BJ (cell line): ENCODE results near the gene LRRC63. TPM values are rescaled to one million over a fixed set of nuclear protein-coding genes. Genes with fewer than 3 reads are reported as not detected.

ENCODE experiments used
- CTCF ChIA-PET: fragments of 350-600 bp; formaldehyde crosslinking; extraction: SDS; loops from one replicate; lab custom pipeline; 2021; ENCODE audit warnings: antibody characterized with exemption, inconsistent platforms; lab: Yijun Ruan, JAX
- POLR2A ChIA-PET: fragments of 300-600 bp; sonication (Branson Sonifier 250); formaldehyde crosslinking; extraction: SDS; loops from one replicate; lab custom pipeline; 2021; ENCODE audit warnings: antibody characterized with exemption; lab: Charles Lee
- DNase-seq: peaks from one replicate; pipeline ENCODE4 v3.0.0-alpha.2; 2011; ENCODE audit warnings: low read depth
- H3K27me3 ChIP-seq: 2 replicates; pipeline ENCODE4 v1.6.0; 2011; ENCODE audit warnings: low read length; ENCODE audit not compliant: control insufficient read depth, insufficient read depth
- H3K36me3 ChIP-seq: 2 replicates; pipeline ENCODE4 v1.5.1; 2011; ENCODE audit warnings: low read length; ENCODE audit not compliant: control insufficient read depth, insufficient read depth
- H3K4me3 ChIP-seq: 2 replicates; pipeline ENCODE4 v1.5.1; 2011; ENCODE audit warnings: low read depth, mild to moderate bottlenecking, control low read depth, low read length
- polyA plus RNA-seq: library from polyadenylated mRNA; depleted of rRNA; stranded (reverse); fragments of >200 nt; gene quantifications from 2 replicates; pipeline ENCODE4 v1.2.3, GENCODE V29; 2011
- TF ChIP-seq, protein P1 (sequence below): IDR thresholded peaks from 2 replicates; pipeline ENCODE4 v1.5.1; 2011; ENCODE audit warnings: low read depth, mild to moderate bottlenecking, control low read depth, inconsistent platforms, low read length, moderate library complexity; ENCODE audit not compliant: insufficient read depth

LRRC63 gene
- polyA plus RNA-seq, 1 experiment = not detected

- Histone ChIP-seq H3K36me3 (no peaks in the 10 kb centered on the region), H3K27me3 (no peaks in the 10 kb centered on the region), H3K4me3 (no peak overlapping the region)
- ChIA-PET CTCF (no interaction called here), POLR2A (no interaction called here)
- no peak for DNase-seq
- TF ChIP-seq, protein P1, sequence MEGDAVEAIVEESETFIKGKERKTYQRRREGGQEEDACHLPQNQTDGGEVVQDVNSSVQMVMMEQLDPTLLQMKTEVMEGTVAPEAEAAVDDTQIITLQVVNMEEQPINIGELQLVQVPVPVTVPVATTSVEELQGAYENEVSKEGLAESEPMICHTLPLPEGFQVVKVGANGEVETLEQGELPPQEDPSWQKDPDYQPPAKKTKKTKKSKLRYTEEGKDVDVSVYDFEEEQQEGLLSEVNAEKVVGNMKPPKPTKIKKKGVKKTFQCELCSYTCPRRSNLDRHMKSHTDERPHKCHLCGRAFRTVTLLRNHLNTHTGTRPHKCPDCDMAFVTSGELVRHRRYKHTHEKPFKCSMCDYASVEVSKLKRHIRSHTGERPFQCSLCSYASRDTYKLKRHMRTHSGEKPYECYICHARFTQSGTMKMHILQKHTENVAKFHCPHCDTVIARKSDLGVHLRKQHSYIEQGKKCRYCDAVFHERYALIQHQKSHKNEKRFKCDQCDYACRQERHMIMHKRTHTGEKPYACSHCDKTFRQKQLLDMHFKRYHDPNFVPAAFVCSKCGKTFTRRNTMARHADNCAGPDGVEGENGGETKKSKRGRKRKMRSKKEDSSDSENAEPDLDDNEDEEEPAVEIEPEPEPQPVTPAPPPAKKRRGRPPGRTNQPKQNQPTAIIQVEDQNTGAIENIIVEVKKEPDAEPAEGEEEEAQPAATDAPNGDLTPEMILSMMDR = no peak
These were observed 95.8 kb downstream of the LRRC63 start for GRCh38 chr13:46307554-46307953.

- DNase-seq = no peak
- H3K27me3 ChIP-seq = no peaks in the 10 kb centered on the region
- ChIA-PET POLR2A (no interaction called here), CTCF (interaction anchor here (1.0 kb wide), 1 partner anchor 10 kb away, joined by 4 read pairs; no protein-coding TSS in a partner anchor)
- H3K4me3 ChIP-seq = no peak overlapping the region
- no peaks in the 10 kb centered on the region for H3K36me3 ChIP-seq
- TF ChIP-seq, protein P1 = no peak
These were observed 98.3 kb downstream of the LRRC63 start for GRCh38 chr13:46310066-46310465.

- H3K36me3 ChIP-seq = no peaks in the 10 kb centered on the region
- no peaks in the 10 kb centered on the region for H3K27me3 ChIP-seq
- CTCF ChIA-PET = no interaction called here
- POLR2A ChIA-PET = no interaction called here
- TF ChIP-seq, protein P1 = no peak
- DNase-seq = no peak
- no peak overlapping the region for H3K4me3 ChIP-seq
These were observed 99.5 kb downstream of the LRRC63 start for GRCh38 chr13:46311217-46311616.

DNA sequence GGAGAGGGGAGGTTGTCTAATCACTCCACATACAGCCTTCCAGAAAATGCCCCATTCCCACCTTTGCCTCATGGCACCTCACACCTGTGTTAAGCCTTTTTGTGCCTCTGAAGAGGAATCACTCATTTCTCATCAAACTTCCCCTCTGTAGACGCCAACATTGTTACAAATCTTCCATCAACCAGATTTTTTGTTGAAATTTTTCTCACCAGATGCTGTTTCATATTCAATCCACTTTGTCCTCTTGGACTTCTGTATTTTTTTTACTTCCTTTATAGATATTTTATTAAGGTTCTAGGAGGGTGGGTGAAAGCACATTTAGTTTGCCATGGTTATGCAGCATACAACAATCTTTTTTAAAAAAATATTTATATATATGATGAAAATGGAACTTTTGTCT, 101.3 kb downstream of the LRRC63 start:
- H3K4me3 ChIP-seq = no peak overlapping the region
- no peaks in the 10 kb centered on the region for H3K36me3 ChIP-seq
- ChIA-PET CTCF (interaction anchor here (1.3 to 1.5 kb wide), 3 partner anchors 8 to 153 kb away, joined by 4 to 5 read pairs (median 4); no protein-coding TSS in a partner anchor), POLR2A (no interaction called here)
- no peaks in the 10 kb centered on the region for H3K27me3 ChIP-seq
- no peak for DNase-seq
- TF ChIP-seq, protein P1 = no peak

GRCh38 chr13:46313432-46314257, 101.9 kb downstream of the LRRC63 start:
- H3K36me3 ChIP-seq = no peaks in the 10 kb centered on the region
- TF ChIP-seq, protein P1 = no peak
- no peaks in the 10 kb centered on the region for H3K27me3 ChIP-seq
- POLR2A ChIA-PET = no interaction called here
- H3K4me3 ChIP-seq = no peak overlapping the region
- no peak for DNase-seq
- CTCF ChIA-PET = interaction anchor here (1.3 to 1.5 kb wide), 3 partner anchors 8 to 154 kb away, joined by 4 to 5 read pairs (median 4); no protein-coding TSS in a partner anchor
